Measurements from ENCODE around the gene LDLRAD4.

LDLRAD4 gene

GRCh38 chr18:13256444-13257305 is 38.1 kb downstream of the LDLRAD4 start:
- TF ChIP-seq GATA3 (IDR thresholded peaks at IDR 0.05; ENCODE audit: low read depth, low read length) (no peak), GATA2 (IDR thresholded peaks at IDR 0.05; ENCODE audit: low read depth, low read length) (no peak)

DNA sequence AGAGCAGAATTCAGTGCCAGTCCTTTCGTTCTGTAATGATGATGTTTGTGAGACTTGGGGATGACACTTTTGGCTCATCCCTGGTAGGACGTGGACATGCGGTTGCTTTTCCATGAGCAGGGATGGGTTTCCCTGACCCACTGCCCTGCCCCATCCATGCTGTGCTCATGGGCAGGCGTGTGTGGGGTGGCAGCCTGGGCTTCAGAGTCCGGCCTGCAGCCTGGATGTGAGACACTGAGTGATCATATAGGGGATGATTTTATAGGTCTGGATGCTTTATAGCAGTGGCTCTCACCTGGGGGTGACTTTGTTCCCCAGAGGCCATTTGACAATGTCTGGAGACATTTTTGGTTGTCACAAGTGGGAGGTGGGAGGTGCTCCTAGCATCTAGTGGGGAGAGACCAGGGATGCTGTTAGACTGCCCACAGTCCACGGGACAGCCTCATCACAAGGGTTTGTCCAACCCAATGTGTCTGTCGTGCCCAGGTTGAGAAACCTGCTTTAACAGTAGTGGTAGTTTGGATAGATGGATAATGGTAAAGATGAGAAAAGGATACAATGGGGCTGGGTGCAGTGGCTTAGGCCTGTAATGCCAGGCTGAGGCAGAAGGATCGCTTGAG is 38.9 kb downstream of the LDLRAD4 start:
- TF ChIP-seq GATA3 (IDR thresholded peaks at IDR 0.05; ENCODE audit: low read depth, low read length), result no peak
- no peak for TF ChIP-seq GATA2 (IDR thresholded peaks at IDR 0.05; ENCODE audit: low read depth, low read length)

GRCh38 chr18:13258921-13259320 is 40.4 kb downstream of the LDLRAD4 start:
- no peak for TF ChIP-seq GATA2 (IDR thresholded peaks at IDR 0.05; ENCODE audit: low read depth, low read length)
- TF ChIP-seq GATA3 (IDR thresholded peaks at IDR 0.05; ENCODE audit: low read depth, low read length), result no peak

DNA sequence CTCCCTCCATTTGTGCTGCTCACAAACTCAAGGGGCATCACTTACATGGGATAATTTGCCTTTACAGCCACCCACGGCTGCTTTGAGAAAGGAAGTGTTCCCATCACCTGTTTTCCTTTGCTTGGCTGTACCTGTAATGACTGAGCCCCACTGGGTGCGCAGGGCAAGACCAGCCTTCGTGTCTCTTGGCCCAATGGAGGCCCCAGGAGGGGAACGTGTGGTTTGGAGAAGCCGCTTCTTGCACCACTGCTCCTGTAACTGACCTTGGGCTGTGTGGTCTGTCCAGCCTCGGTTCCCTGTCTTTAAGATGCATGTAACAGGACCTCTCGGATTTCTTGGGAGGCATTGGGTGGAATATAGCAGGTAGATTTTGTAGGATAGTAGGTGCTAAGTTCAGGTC is 41.1 kb downstream of the LDLRAD4 start:
- TF ChIP-seq GATA2 (IDR thresholded peaks at IDR 0.05; ENCODE audit: low read depth, low read length), result no peak

- TF ChIP-seq GATA2 (IDR thresholded peaks at IDR 0.05; ENCODE audit: low read depth, low read length) (no peak), GATA3 (IDR thresholded peaks at IDR 0.05; ENCODE audit: low read depth, low read length) (no peak)
Observed at GRCh38 chr18:13260197-13260934, 41.8 kb downstream of the LDLRAD4 start.

DNA sequence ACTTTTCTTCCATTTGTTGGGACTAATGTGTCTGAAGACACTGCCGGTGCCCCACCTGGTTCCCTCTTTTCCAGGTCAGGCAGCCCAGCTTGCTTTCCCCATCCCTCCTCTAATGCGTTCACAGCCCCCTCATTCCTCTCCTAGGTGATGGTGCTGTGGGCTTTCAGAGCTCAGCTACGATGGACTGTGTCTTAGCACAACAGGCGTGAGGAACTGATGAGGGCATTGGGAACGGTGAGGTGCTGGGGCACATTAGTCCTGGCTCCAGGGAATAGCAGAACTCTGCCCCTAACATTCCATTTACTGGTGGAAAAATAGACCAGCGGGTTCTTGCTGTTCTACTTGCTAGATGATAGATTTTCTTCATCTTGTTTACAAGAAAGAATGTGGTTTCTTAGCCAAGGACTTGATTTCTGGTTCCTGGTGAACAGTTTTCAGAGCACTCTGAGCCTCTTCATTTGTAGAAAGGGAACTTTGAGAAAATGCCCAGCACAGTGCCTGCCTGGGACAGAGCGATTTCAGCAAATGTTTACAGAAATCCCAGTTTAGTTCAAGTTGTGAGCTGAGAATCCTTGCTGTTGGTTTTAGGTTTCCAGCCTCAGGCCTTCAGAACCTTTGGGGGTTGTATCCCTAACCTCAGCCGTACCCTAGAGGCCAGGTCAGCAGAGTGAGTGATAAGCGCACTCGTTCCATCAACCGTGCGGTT is 42.5 kb downstream of the LDLRAD4 start:
- TF ChIP-seq GATA3 (IDR thresholded peaks at IDR 0.05; ENCODE audit: low read depth, low read length), result no peak

- no peak for TF ChIP-seq GATA3 (IDR thresholded peaks at IDR 0.05; ENCODE audit: low read depth, low read length)
- no peak for TF ChIP-seq GATA2 (IDR thresholded peaks at IDR 0.05; ENCODE audit: low read depth, low read length)
Observed at GRCh38 chr18:13261661-13262357, 43.2 kb downstream of the LDLRAD4 start.

- TF ChIP-seq GATA2 (IDR thresholded peaks at IDR 0.05; ENCODE audit: low read depth, low read length) (no peak), GATA3 (IDR thresholded peaks at IDR 0.05; ENCODE audit: low read depth, low read length) (no peak)
Observed at GRCh38 chr18:13262839-13263691, 44.5 kb downstream of the LDLRAD4 start.

DNA sequence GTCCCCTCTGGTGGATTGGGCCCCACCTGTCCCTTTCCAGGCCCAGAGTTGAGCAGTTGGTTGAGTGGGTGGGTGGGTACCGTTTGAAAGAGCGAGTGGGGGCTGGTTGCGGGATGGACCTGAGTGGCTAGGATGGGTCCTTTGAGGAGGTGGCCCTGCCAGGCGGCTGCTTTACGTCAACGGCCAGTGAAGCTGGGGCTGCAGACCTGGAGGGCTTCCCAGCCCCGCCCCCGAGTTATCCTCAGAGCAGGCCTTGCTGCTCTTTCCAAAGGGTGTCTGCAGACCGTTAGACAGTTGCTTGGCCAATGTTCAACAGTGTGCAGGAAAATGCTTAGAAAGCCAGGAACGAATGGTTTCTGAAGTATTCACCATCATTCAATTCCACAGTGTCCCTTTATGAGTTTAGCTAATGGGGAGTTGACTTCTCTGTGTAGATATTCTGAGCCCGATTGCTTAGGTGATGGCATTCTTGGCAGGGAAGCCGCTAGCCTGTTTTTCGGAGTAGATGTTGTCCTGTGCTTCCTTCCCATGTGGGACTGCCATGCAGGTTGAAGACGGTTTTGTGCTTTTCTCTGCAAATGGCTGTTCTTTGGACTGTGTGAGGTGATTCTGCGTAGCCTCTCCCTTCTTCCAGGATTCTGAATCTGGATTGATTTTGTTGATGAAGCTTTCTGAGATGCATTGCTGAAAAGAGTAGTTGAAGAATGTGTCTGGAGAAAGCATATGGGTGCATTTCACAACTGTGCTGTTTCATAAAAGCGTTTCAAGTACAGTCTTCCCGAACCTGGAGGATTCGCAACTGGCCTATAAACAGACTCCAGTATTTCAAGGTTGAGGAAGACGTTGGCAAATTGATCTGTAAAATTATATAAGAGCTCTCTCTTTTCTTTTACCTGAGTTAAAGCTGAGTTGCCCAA is 45.8 kb downstream of the LDLRAD4 start:
- TF ChIP-seq GATA2 (IDR thresholded peaks at IDR 0.05; ENCODE audit: low read depth, low read length) (no peak), GATA3 (IDR thresholded peaks at IDR 0.05; ENCODE audit: low read depth, low read length) (no peak)

- no peak for TF ChIP-seq GATA3 (IDR thresholded peaks at IDR 0.05; ENCODE audit: low read depth, low read length)
- TF ChIP-seq GATA2 (IDR thresholded peaks at IDR 0.05; ENCODE audit: low read depth, low read length), result no peak
Observed at GRCh38 chr18:13265008-13265910, 46.7 kb downstream of the LDLRAD4 start.

DNA sequence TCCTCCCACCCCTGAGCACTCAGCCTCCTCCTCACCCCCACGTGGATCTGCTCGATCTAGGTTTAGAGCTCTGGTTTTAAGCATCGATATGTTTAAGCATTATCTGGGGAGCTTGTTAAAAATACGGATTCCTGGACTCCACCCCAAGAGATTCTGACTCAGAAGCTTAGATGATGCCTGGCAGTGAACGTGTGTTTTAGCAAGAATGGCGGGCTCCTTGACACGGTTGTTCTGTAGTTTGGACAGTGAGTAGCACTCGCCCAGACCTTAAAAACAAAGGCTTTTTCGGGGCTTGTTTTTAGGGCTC is 47.3 kb downstream of the LDLRAD4 start:
- TF ChIP-seq GATA3 (IDR thresholded peaks at IDR 0.05; ENCODE audit: low read depth, low read length) (no peak), GATA2 (IDR thresholded peaks at IDR 0.05; ENCODE audit: low read depth, low read length) (no peak)
